GM06990 (cell line): Measurements from ENCODE around the gene MACROH2A2.
A peak's percentile ranks its signal among the peaks of the same experiment; 100 is the strongest.
"Not testable (repeated sequence)": the region's sequence is repeated elsewhere in the genome, so short reads cannot be mapped to it uniquely, and the experiment has no call there.

Source experiments
- DNase-seq: peaks from one replicate; pipeline ENCODE4 v3.0.0-alpha.2; 2011; ENCODE audit not compliant: insufficient read length; ENCODE audit errors: extremely low read depth
- H3K27me3 ChIP-seq: replicated peaks from 2 replicates; pipeline ENCODE4 v1.6.0; 2011; ENCODE audit warnings: low read length; ENCODE audit not compliant: control insufficient read depth, insufficient read depth
- H3K36me3 ChIP-seq: 2 replicates; pipeline ENCODE4 v1.5.1; 2011; ENCODE audit warnings: low read length; ENCODE audit not compliant: control insufficient read depth, insufficient read depth
- H3K4me3 ChIP-seq: replicated peaks from 2 replicates; pipeline ENCODE4 v1.5.1; 2011; ENCODE audit warnings: low read depth, mild to moderate bottlenecking, control low read depth, low read length
- CTCF ChIP-seq: IDR thresholded peaks from 2 replicates; pipeline ENCODE4 v1.5.1; 2011; ENCODE audit warnings: low read length, control low read depth, mild to moderate bottlenecking, inconsistent platforms; ENCODE audit not compliant: insufficient read depth, poor library complexity, severe bottlenecking

Gene MACROH2A2

GRCh38 chr10:70146489-70147258 lies 94.0 kb downstream of the MACROH2A2 start, which contains the start of gene TYSND1:
TSS of gene TYSND1 (minus strand) at chr10:70146700. CDS start at chr10:70146586, 114 bp downstream.
- peak; percentile 86 for TF ChIP-seq CTCF
- Histone ChIP-seq H3K4me3 (peak within 1 kb of the TSS; percentile 85), H3K36me3 (peaks cover 3% of the 10 kb centered on the region), H3K27me3 (no peaks in the 10 kb centered on the region)
- DNase-seq, result peak; percentile 88

GRCh38 chr10:70147259-70147625 lies 94.6 kb downstream of the MACROH2A2 start:
- Histone ChIP-seq H3K27me3 (no peaks in the 10 kb centered on the region), H3K36me3 (peaks cover 6% of the 10 kb centered on the region), H3K4me3 (no peak overlapping the region)
- no peak for DNase-seq
- TF ChIP-seq CTCF, result no peak

- no peak for DNase-seq
- H3K4me3 ChIP-seq, result no peak overlapping the region
- H3K27me3 ChIP-seq, result no peaks in the 10 kb centered on the region
- H3K36me3 ChIP-seq, result peaks cover 12% of the 10 kb centered on the region
- TF ChIP-seq CTCF, result no peak
These were observed 95.9 kb downstream of the MACROH2A2 start for GRCh38 chr10:70148516-70148915.

- H3K36me3 ChIP-seq, result peaks cover 14% of the 10 kb centered on the region
- no peak for TF ChIP-seq CTCF
These were observed 102.7 kb downstream of the MACROH2A2 start for GRCh38 chr10:70155255-70155838.

GRCh38 chr10:70158113-70158512 lies 105.5 kb downstream of the MACROH2A2 start:
- no peak overlapping the region for H3K4me3 ChIP-seq
- no peak for DNase-seq
- no peaks in the 10 kb centered on the region for H3K27me3 ChIP-seq
- no peak for TF ChIP-seq CTCF
- peaks cover 8% of the 10 kb centered on the region for H3K36me3 ChIP-seq

More at GRCh38 chr10:70155255-70155838, 102.7 kb downstream of the MACROH2A2 start:
- no peak overlapping the region for H3K4me3 ChIP-seq
- H3K27me3 ChIP-seq, result no peaks in the 10 kb centered on the region
- no peak for DNase-seq

- not testable (repeated sequence) for H3K4me3 ChIP-seq, H3K36me3 ChIP-seq, DNase-seq, H3K27me3 ChIP-seq
These were observed 106.7 kb downstream of the MACROH2A2 start for GRCh38 chr10:70159366-70159765.
